HepG2 (cell line): ENCODE results near the gene DIABLO. TPM values are rescaled to one million over a fixed set of nuclear protein-coding genes. Genes with fewer than 3 reads are reported as not detected.

Source experiments
- ATAC-seq: fragments of 200-7000 bp; cut with Tn5 transposase; 3 replicates; pipeline ENCODE4 v1.9.1; 2020; ENCODE audit warnings: mild to moderate bottlenecking, moderate library complexity
- BruUV-seq: library from RNA; stranded (reverse); fragments of 400-500 nt; replicated peaks from 2 replicates; lab custom pipeline; 2021; lab: Mats Ljungman, UMichigan
- CTCF ChIA-PET: fragments of 300-600 bp; formaldehyde crosslinking; extraction: SDS; loops from one replicate; lab custom pipeline; 2021; ENCODE audit warnings: low total read pairs, inconsistent platforms, low intra/inter-chr PET ratio; lab: Yijun Ruan, JAX
- POLR2A ChIA-PET: fragments of 350-600 bp; sonication (Branson Sonifier 250); formaldehyde crosslinking; loops from one replicate; lab custom pipeline; 2020; ENCODE audit warnings: antibody characterized with exemption, inconsistent platforms; lab: Yijun Ruan, JAX
- DNase-seq: peaks from one replicate; pipeline ENCODE4 v3.0.0-alpha.2; 2015; ENCODE audit warnings: low spot score
- FAIRE-seq: peaks from 3 replicates; lab custom pipeline; 2011; peaks lifted over from hg19 to GRCh38; lab: Jason Lieb, UNC
- H2AFZ ChIP-seq: one replicate; pipeline ENCODE4 v1.6.1; 2011; ENCODE audit warnings: low read length, inconsistent platforms
- H3K27ac ChIP-seq: fragments of 300-600 bp; 3 replicates; pipeline ENCODE4 v1.8.0; 2011; ENCODE audit warnings: mixed run types, mild to moderate bottlenecking, mixed read lengths, low read length, inconsistent platforms; ENCODE audit not compliant: insufficient read depth; ENCODE audit errors: extremely low read length
- H3K27me3 ChIP-seq, 2 experiments: fragments of 200-600 bp in 1 of 2; 2 replicates in 1 of 2; 3 replicates in 1 of 2; pipeline versions ENCODE4 v1.6.0 to v1.8.0; 2011; ENCODE audit warnings: low read length in 2 of 2, mild to moderate bottlenecking in 2 of 2, moderate library complexity in 2 of 2, inconsistent platforms in 1 of 2; ENCODE audit not compliant: insufficient read depth in 2 of 2, control insufficient read depth in 1 of 2
- H3K36me3 ChIP-seq, 2 experiments: fragments of 200-600 bp in 1 of 2; replicated peaks in 1 of 2; 2 replicates in 1 of 2; 3 replicates in 1 of 2; pipeline versions ENCODE4 v1.5.1 to v1.8.0; 2011; ENCODE audit warnings: low read length in 2 of 2, inconsistent platforms in 1 of 2; ENCODE audit not compliant: insufficient read depth in 2 of 2, control insufficient read depth in 1 of 2
- H3K4me1 ChIP-seq: 2 replicates; pipeline ENCODE4 v1.5.1; 2012; ENCODE audit warnings: low read length, inconsistent platforms; ENCODE audit not compliant: insufficient read depth
- H3K4me2 ChIP-seq: 2 replicates; pipeline ENCODE4 v1.6.0; 2011; ENCODE audit warnings: low read depth, low read length, inconsistent platforms
- H3K4me3 ChIP-seq, 3 experiments: fragments of 200-600 bp in 1 of 3; sonication (generic), shearing (Covaris generic) in 1 of 3; replicated peaks in 1 of 3; 2 replicates each; pipeline ENCODE4 v1.5.1; 2011 to 2016; ENCODE audit warnings: low read length in 3 of 3, inconsistent platforms in 2 of 3, low read depth in 2 of 3, mild to moderate bottlenecking in 2 of 3, control low read depth in 1 of 3, mixed read lengths in 1 of 3; ENCODE audit not compliant: insufficient read depth in 1 of 3
- H3K79me2 ChIP-seq: one replicate; pipeline ENCODE4 v1.6.1; 2011; ENCODE audit warnings: low read length, inconsistent platforms; ENCODE audit not compliant: insufficient read depth
- H3K9ac ChIP-seq: 2 replicates; pipeline ENCODE4 v1.6.0; 2011; ENCODE audit warnings: mild to moderate bottlenecking, low read depth, low read length, inconsistent platforms; ENCODE audit not compliant: insufficient read depth
- H3K9me3 ChIP-seq: 2 replicates; pipeline ENCODE4 v1.5.1; 2012; ENCODE audit warnings: mild to moderate bottlenecking, low read length
- H4K20me1 ChIP-seq: 2 replicates; pipeline ENCODE4 v1.6.0; 2011; ENCODE audit warnings: inconsistent platforms, mild to moderate bottlenecking, low read length, moderate library complexity; ENCODE audit not compliant: insufficient read depth
- ATF4 ChIP-seq, 2 experiments: fragments of 450-650 bp in 1 of 2; sonication (generic) in 1 of 2; formaldehyde crosslinking; IDR thresholded peaks; 2 replicates each; pipeline versions ENCODE4 v1.5.0 to v1.8.0; 2020 to 2022; ENCODE audit warnings: mild to moderate bottlenecking in 1 of 2, missing genetic modification reagents in 1 of 2
- BHLHE40 ChIP-seq: IDR thresholded peaks from 2 replicates; pipeline ENCODE4 v1.6.1; 2011; ENCODE audit warnings: low read length, improper control_type of control experiment
- ERF ChIP-seq: IDR thresholded peaks from 2 replicates; pipeline ENCODE4 v1.6.1; 2018; ENCODE audit warnings: missing biosample characterization, missing genetic modification reagents
- HMG20B ChIP-seq: conservative IDR thresholded peaks from 2 replicates; pipeline ENCODE4 v1.6.1; 2016; ENCODE audit warnings: missing genetic modification reagents, missing compliant biosample characterization
- KDM3A ChIP-seq: IDR thresholded peaks from 2 replicates; pipeline ENCODE4 v1.6.1; 2018; ENCODE audit warnings: low read depth, missing compliant biosample characterization
- LCORL ChIP-seq, 2 experiments: fragments of 450-650 bp in 1 of 2; sonication (generic) in 1 of 2; formaldehyde crosslinking in 1 of 2; IDR thresholded peaks; 2 replicates each; pipeline versions ENCODE4 v1.5.0 to v1.6.1; 2017 to 2020; ENCODE audit warnings: antibody characterized with exemption in 1 of 2, missing genetic modification reagents in 1 of 2
- NR2F6 ChIP-seq, 2 experiments: IDR thresholded peaks; 2 replicates each; pipeline ENCODE4 v1.6.1; 2016; ENCODE audit warnings: antibody characterized with exemption in 1 of 2, mild to moderate bottlenecking in 1 of 2
- RXRB ChIP-seq: IDR thresholded peaks from 2 replicates; pipeline ENCODE4 v1.6.1; 2016; ENCODE audit warnings: borderline replicate concordance, missing genetic modification reagents, missing compliant biosample characterization
- STAG1 ChIP-seq: sonication (generic); formaldehyde crosslinking; IDR thresholded peaks from 2 replicates; pipeline ENCODE4 v1.4.0; 2020; ENCODE audit warnings: missing genetic modification reagents
- ZFP82 ChIP-seq: sonication (generic); formaldehyde crosslinking; IDR thresholded peaks from 2 replicates; pipeline ENCODE4 v1.5.1; 2020; ENCODE audit warnings: mild to moderate bottlenecking, missing genetic modification reagents, borderline replicate concordance
- ZMYM3 ChIP-seq: sonication (generic); formaldehyde crosslinking; IDR thresholded peaks from 2 replicates; pipeline ENCODE4 v1.5.1; 2020; ENCODE audit warnings: mild to moderate bottlenecking, missing genetic modification reagents
- ZNF225 ChIP-seq: sonication (generic); formaldehyde crosslinking; IDR thresholded peaks from 2 replicates; pipeline ENCODE4 v1.4.0; 2020; ENCODE audit warnings: mild to moderate bottlenecking, missing genetic modification reagents
- ZNF362 ChIP-seq: sonication (generic); formaldehyde crosslinking; IDR thresholded peaks from 2 replicates; pipeline ENCODE4 v1.4.0; 2020; ENCODE audit warnings: missing genetic modification reagents, mild to moderate bottlenecking, borderline replicate concordance
- ZNF441 ChIP-seq: sonication (generic); formaldehyde crosslinking; IDR thresholded peaks from 2 replicates; pipeline ENCODE4 v1.7.0; 2021; ENCODE audit warnings: missing genetic modification reagents, borderline replicate concordance
- ZNF577 ChIP-seq: sonication (generic); formaldehyde crosslinking; IDR thresholded peaks from 2 replicates; pipeline ENCODE4 v1.4.0; 2020; ENCODE audit warnings: mild to moderate bottlenecking, low read depth, missing genetic modification reagents, borderline replicate concordance
- ZNF746 ChIP-seq: sonication (generic); formaldehyde crosslinking; IDR thresholded peaks from 2 replicates; pipeline ENCODE4 v1.8.0; 2022; ENCODE audit warnings: mild to moderate bottlenecking, missing genetic modification reagents
- ZNF839 ChIP-seq: sonication (generic); formaldehyde crosslinking; IDR thresholded peaks from 2 replicates; pipeline ENCODE4 v1.4.0; 2020; ENCODE audit warnings: missing genetic modification reagents, mild to moderate bottlenecking, borderline replicate concordance
- WGBS: methylation state at CpG from one replicate; pipeline ENCODE4 v1.1.6; 2017; ENCODE audit warnings: low lambda C conversion rate; 5-methylcytosine and 5-hydroxymethylcytosine counted together
- in situ Hi-C: cut with HindIII; loops from 2 replicates; pipeline ENCODE4 v1.10.0; 2017; ENCODE audit warnings: low pct_unique_long_range_greater_than_20kb; ENCODE audit not compliant: extremely low pct_ligation_motif_present
- intact Hi-C: fragments of 100-400 bp; cut with micrococcal nuclease; formaldehyde crosslinking; loops from one replicate; pipeline ENCODE4 v1.10.0; 2022; ENCODE audit not compliant: unreplicated experiment
- polyA plus RNA-seq, 8 experiments: library from polyadenylated mRNA; depleted of rRNA in 3 of 8; stranded (reverse) in 7 of 8; unstranded in 1 of 8; fragments of >200 nt; fragmentation: Illumina TruSeq in 4 of 8; extraction: Trizol in 4 of 8; gene quantifications; 2 replicates each; pipeline versions ENCODE4 v1.2.1 to v1.2.3, GENCODE V29; 2011 to 2016; ENCODE audit warnings: low read depth in 4 of 8, missing spikeins in 1 of 8, mixed read lengths in 1 of 8; ENCODE audit not compliant: insufficient read depth in 1 of 8
- total RNA-seq, 5 experiments: library from RNA; depleted of rRNA; stranded (reverse); fragments of >200 nt; fragmentation: Illumina TruSeq; extraction: Trizol; gene quantifications; 2 replicates each; pipeline ENCODE4 v1.2.3, GENCODE V29; 2016; ENCODE audit warnings: low read depth in 1 of 5
- TF ChIP-seq, protein P1 (sequence below): sonication (generic); formaldehyde crosslinking; IDR thresholded peaks from 2 replicates; pipeline ENCODE4 v1.5.1; 2020; ENCODE audit warnings: mild to moderate bottlenecking, moderate library complexity, missing genetic modification reagents

DIABLO gene
- total and polyA plus RNA-seq, 2 of the 13 experiments (the other 11 are each of a cell fraction or from before 2014, with no cell fraction given) = 20.7 to 70.9 TPM

DNA sequence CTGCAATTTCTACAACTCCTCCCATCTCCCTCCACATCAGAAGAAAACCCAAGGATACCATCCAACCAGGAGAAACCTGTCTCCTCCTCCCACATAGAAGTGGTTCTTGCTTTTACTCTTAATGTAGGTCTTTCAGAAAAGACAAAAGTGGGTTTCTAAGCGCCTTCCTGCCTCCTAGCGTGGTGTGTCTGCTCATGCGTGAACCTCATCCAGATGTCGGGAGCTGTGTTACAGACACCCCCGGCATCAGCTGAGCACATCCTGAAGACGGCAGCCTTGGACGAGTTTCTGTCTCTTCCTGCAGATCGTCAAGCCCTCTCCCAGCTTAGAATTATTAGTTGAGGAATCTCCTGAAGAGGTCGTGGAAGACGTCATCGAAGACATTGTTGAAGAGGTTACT, 33.4 kb downstream of the DIABLO start (continued):
- TF ChIP-seq ZFP82 (CRISPR knock-in tag) = no peak
- TF ChIP-seq, all 625 proteins: peak for 0

DNA sequence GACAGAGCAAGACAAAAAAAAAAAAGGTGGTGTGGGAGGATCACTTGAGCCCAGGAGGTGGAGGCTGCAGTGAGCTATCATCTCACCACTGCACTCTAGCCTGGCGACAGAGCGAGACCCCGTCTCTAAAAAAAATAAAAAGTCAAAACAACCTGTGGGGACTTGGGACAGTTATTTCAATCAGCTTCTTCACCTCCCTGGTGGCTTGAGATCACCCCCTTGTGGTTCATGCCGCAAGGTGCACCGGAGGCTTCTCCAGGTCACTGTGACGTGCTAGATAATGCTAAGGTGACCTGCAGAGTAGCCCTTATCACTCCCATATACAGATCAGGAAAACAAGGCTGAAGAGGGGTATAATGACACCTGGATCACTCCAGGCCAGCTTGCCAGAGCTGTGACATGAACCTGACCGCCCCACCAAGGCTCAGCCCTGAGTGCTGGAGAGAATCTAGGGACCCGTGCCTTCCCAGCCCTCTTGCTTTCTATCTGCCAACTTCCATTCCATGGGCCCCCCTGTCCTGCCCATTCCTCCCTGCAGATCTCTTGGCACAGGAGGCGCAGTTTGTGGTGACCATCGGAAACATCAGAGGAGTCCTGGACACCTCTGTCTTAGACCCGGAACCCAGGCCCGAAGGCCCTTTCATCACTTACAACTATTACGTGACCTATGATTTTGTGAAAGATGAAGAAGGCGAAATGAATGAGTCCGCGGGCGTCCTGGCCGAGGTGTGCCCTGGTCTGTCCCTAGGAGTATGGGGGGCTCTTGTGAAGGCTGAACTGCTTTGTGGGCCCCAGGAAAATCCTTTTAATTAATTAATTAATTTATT, 34.8 kb downstream of the DIABLO start:
- WGBS = 48% methylated on average over 16 of the region's 18 CpGs
- FAIRE-seq (peak; percentile 87), ATAC-seq (peak; percentile 91), DNase-seq (peak; percentile 60)
- no peak overlapping the region for H3K4me2 ChIP-seq
- no TSS peak for BruUV-seq
- in situ Hi-C loops = no loop called here
- no peak overlapping the region for H3K4me3 ChIP-seq
- intact Hi-C loops = loop anchor here (1.0 to 2.0 kb wide), 2 partner anchors 60 to 136 kb away; no protein-coding TSS in a partner anchor
- ChIA-PET CTCF (interaction anchor here (0.7 to 2.2 kb wide), 4 partner anchors 54 to 137 kb away, joined by 3 to 21 read pairs (median 8); no protein-coding TSS in a partner anchor), POLR2A (no interaction called here)
- no peaks in the 10 kb centered on the region for H4K20me1 ChIP-seq
- H3K79me2 ChIP-seq = no peaks in the 10 kb centered on the region
- no peaks in the 10 kb centered on the region for H3K9me3 ChIP-seq
- no peak overlapping the region for H2AFZ ChIP-seq
- no peak overlapping the region for H3K9ac ChIP-seq
- H3K27ac ChIP-seq = no peak overlapping the region
- H3K27me3 ChIP-seq = peaks cover 9 to 28% of the 10 kb centered on the region in 2 experiments
- H3K36me3 ChIP-seq = no peaks in the 10 kb centered on the region
- H3K4me1 ChIP-seq = peaks cover 5% of the 10 kb centered on the region; the same call in 1 of the 2 replicates
- TF ChIP-seq KDM3A (CRISPR knock-in tag) = 0 out of 2 replicates have a peak, but pooled peaks have one; percentile 22
- 0 out of 2 replicates have a peak, but pooled peaks have one; percentile 13 for TF ChIP-seq ZMYM3 (CRISPR knock-in tag)
- TF ChIP-seq ZNF441 = no peak
- TF ChIP-seq, protein P1, sequence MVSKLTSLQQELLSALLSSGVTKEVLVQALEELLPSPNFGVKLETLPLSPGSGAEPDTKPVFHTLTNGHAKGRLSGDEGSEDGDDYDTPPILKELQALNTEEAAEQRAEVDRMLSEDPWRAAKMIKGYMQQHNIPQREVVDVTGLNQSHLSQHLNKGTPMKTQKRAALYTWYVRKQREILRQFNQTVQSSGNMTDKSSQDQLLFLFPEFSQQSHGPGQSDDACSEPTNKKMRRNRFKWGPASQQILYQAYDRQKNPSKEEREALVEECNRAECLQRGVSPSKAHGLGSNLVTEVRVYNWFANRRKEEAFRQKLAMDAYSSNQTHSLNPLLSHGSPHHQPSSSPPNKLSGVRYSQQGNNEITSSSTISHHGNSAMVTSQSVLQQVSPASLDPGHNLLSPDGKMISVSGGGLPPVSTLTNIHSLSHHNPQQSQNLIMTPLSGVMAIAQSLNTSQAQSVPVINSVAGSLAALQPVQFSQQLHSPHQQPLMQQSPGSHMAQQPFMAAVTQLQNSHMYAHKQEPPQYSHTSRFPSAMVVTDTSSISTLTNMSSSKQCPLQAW (CRISPR knock-in tag) = peak; percentile 43; the same call in 1 of the 2 replicates
- peak; percentile 32; the same call in 1 of the 2 replicates for TF ChIP-seq ZNF362 (CRISPR knock-in tag)
- TF ChIP-seq ZNF577 = no peak
- TF ChIP-seq ERF (CRISPR knock-in tag) = 0 out of 2 replicates have a peak, but pooled peaks have one; percentile 45
- no peak for TF ChIP-seq ZNF839 (CRISPR knock-in tag)
- no peak for TF ChIP-seq HMG20B (CRISPR knock-in tag)
- TF ChIP-seq ZNF225 (CRISPR knock-in tag) = no peak
- TF ChIP-seq ATF4 (CRISPR knock-in tag; IDR thresholded peaks at IDR 0.05) = no peak
- TF ChIP-seq NR2F6 (IDR thresholded peaks at IDR 0.05) = no peak
- TF ChIP-seq NR2F6 (CRISPR knock-in tag; IDR thresholded peaks at IDR 0.05) = no peak
- 0 out of 2 replicates have a peak, but pooled peaks have one; percentile 7 for TF ChIP-seq BHLHE40
- TF ChIP-seq RXRB = 0 out of 2 replicates have a peak, but pooled peaks have one; percentile 25
- no peak for TF ChIP-seq LCORL (IDR thresholded peaks at IDR 0.05)
- 0 out of 2 replicates have a peak, but pooled peaks have one; percentile 17 for TF ChIP-seq LCORL (CRISPR knock-in tag; IDR thresholded peaks at IDR 0.05)
- TF ChIP-seq STAG1 (CRISPR knock-in tag) = peak; percentile 88
- 0 out of 2 replicates have a peak, but pooled peaks have one; percentile 26 for TF ChIP-seq ZNF746 (CRISPR knock-in tag)
